Measurements from ENCODE around the gene MEOX1. TPM values are rescaled to one million over a fixed set of nuclear protein-coding genes. Genes with fewer than 3 reads are reported as not detected.
A peak's percentile ranks its signal among the peaks of the same experiment; 100 is the strongest.

Gene MEOX1
- total and polyA plus RNA-seq, 2 of the 4 experiments (the other 2 are of a cell fraction): 0.48 to 0.72 TPM

DNA sequence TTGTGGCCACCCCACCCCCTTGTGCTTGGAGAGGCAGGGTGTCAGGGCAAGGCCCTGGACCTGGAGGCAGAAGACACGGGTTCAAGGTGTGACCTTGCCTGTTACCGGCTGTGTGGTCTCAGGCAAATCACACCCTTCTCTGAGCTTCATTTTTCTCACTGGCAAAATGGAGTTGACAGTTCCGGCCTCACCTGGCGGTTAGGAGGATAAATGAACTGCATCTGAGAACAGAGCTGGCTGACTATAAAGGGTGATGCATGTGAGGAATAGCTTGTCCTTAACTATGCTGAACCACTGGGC lies 4.2 kb upstream of the MEOX1 start:
- H3K9me3 ChIP-seq (ENCODE audit: control insufficient read depth, insufficient read depth, low read length): no peaks in the 10 kb centered on the region
- no peak overlapping the region for H3K18ac ChIP-seq (ENCODE audit: low read depth, low read length)
- H3K14ac ChIP-seq (replicated peaks; ENCODE audit: low read depth, low read length): no peak overlapping the region
- H3K27me3 ChIP-seq (ENCODE audit: control insufficient read depth, insufficient read depth, low read length): no peaks in the 10 kb centered on the region; the same call in 1 of the 2 replicates
- no peak overlapping the region for H3K9ac ChIP-seq (ENCODE audit: low read depth, low read length)
- no peak overlapping the region for H2BK5ac ChIP-seq (ENCODE audit: low read depth, low read length, poor library complexity, severe bottlenecking)
- H3K4ac ChIP-seq (ENCODE audit: low read depth, low read length): no peak overlapping the region
- H2BK120ac ChIP-seq (ENCODE audit: low read depth, low read length): no peak overlapping the region
- no peak overlapping the region for H2BK20ac ChIP-seq (ENCODE audit: low read depth, low read length)
- ChIA-PET POLR2A (ENCODE audit: unreplicated experiment) (interaction anchor here (0.6 kb wide), 1 partner anchor 10 kb away, joined by 6 read pairs; no protein-coding TSS in a partner anchor), CTCF (no interaction called here)
- no CpG with 5 or more reads among the region's 4 CpGs for WGBS, 2 experiments (ENCODE audit: extremely low coverage in 2 of 2, insufficient read length in 1 of 2)
- no peak overlapping the region for H2AFZ ChIP-seq (replicated peaks; ENCODE audit: low read length, poor library complexity)
- no peak overlapping the region for H4K8ac ChIP-seq (ENCODE audit: low read depth in 2 of 2, low read length in 2 of 2)
- intact Hi-C loops (cut with micrococcal nuclease) (no loop called here), in situ Hi-C loops (cut with MboI; ENCODE audit: low sequenced_read_pairs) (no loop called here), dilution Hi-C loops (cut with HindIII; ENCODE audit: low sequenced_read_pairs, unreplicated experiment) (no loop called here)
- H4K5ac ChIP-seq (ENCODE audit: low read depth, low read length): no peak overlapping the region
- no peaks in the 10 kb centered on the region for H4K20me1 ChIP-seq (ENCODE audit: insufficient read depth, low read length)
- H2AK5ac ChIP-seq (ENCODE audit: low read depth, low read length): 0 out of 2 replicates have a peak overlapping the region, but pooled peaks have one; percentile 0
- no peak overlapping the region for H4K91ac ChIP-seq (ENCODE audit: insufficient read depth, low read depth, low read length)
- H3K9me1 ChIP-seq (ENCODE audit: insufficient read depth, low read length): peaks cover 4% of the 10 kb centered on the region
- no peak overlapping the region for H3K56ac ChIP-seq (ENCODE audit: extremely low read depth, insufficient read depth, low read length)
- no peak overlapping the region for H3K4me3 ChIP-seq (ENCODE audit: insufficient read depth, low read depth, low read length)
- no peak overlapping the region for H3K27ac ChIP-seq (ENCODE audit: insufficient read depth, low read length)
- H2AK9ac ChIP-seq (replicated peaks; ENCODE audit: low read depth, low read length, poor library complexity): no peak overlapping the region
- DNase-seq (no peak), ATAC-seq (ENCODE audit: low read depth) (no peak)
- no peak overlapping the region for H3K23ac ChIP-seq (ENCODE audit: low read depth, low read length)
- TF ChIP-seq MXI1 (IDR thresholded peaks at IDR 0.05; ENCODE audit: borderline replicate concordance, low read depth, low read length) (no peak), RCOR1 (IDR thresholded peaks at IDR 0.05; ENCODE audit: insufficient replicate concordance, low read length) (no peak), NFE2L2 (IDR thresholded peaks at IDR 0.05; ENCODE audit: low read depth, low read length) (no peak), SMC3 (IDR thresholded peaks at IDR 0.05; ENCODE audit: low read depth, low read length) (no peak), CEBPB (IDR thresholded peaks at IDR 0.05; ENCODE audit: low read depth, low read length) (no peak), BHLHE40 (IDR thresholded peaks at IDR 0.05; ENCODE audit: low read depth, low read length) (no peak), POLR2A (IDR thresholded peaks at IDR 0.05; ENCODE audit: low read depth, low read length) (no peak), RFX5 (IDR thresholded peaks at IDR 0.05; ENCODE audit: low read depth, low read length) (no peak)
- TF ChIP-seq, protein P1, sequence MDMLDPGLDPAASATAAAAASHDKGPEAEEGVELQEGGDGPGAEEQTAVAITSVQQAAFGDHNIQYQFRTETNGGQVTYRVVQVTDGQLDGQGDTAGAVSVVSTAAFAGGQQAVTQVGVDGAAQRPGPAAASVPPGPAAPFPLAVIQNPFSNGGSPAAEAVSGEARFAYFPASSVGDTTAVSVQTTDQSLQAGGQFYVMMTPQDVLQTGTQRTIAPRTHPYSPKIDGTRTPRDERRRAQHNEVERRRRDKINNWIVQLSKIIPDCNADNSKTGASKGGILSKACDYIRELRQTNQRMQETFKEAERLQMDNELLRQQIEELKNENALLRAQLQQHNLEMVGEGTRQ (IDR thresholded peaks at IDR 0.05; ENCODE audit: low read depth, low read length): no peak
- H3K36me3 ChIP-seq (ENCODE audit: control insufficient read depth, insufficient read depth, low read length): no peaks in the 10 kb centered on the region
- no peak overlapping the region for H2BK15ac ChIP-seq (ENCODE audit: low read depth, low read length)
- H3K4me2 ChIP-seq (ENCODE audit: low read depth, low read length): no peak overlapping the region
- no TSS peak for BruUV-seq (replicated peaks)
- no peaks in the 10 kb centered on the region for H3K79me1 ChIP-seq (ENCODE audit: low read depth in 1 of 2, low read length in 2 of 2)
- H3K4me1 ChIP-seq (ENCODE audit: control insufficient read depth, insufficient read depth, low read length): peaks cover 15% of the 10 kb centered on the region

Measured in IMR-90 (cell line).